ENCODE results near the gene ARHGAP15. TPM values are rescaled to one million over a fixed set of nuclear protein-coding genes. Genes with fewer than 3 reads are reported as not detected.

ARHGAP15 gene
- total and polyA plus RNA-seq, 4 experiments from 2014 or later = 218 to 524 (median 365) TPM

DNA sequence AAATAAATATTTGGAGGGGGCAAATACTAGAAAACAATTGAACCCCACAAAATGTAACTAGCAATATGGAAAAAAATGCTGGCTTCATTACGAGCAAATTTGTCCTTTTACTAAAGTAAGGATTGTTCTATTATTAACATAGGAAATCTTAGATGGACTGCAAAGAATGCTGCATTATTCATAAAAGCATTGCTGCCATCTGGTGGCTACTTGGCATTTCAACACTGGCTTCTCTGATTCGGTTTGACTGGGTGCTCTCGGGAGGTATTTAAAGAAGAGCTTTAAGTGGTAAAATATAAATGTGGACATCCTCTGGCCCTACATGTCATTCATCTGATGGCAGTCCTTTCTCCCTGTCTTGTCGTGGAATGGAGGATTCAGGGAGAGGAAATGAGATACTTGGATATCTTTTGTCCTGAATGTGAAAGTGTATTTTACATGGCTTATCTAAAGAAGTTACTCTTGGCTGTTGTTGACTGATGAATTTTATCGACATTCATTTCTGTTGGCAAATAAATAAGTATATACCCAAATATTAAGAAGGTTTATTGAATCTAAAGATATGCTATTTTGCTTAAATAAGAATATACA lies 130.2 kb downstream of the ARHGAP15 start:
- Histone ChIP-seq H3K36me3 (ENCODE audit: insufficient read depth, low read length) (no peaks in the 10 kb centered on the region), H3K27me3 (ENCODE audit: insufficient read depth, low read length) (no peaks in the 10 kb centered on the region), H3K27ac (ENCODE audit: low read depth, low read length) (peak overlapping the region; percentile 56), H3K4me1 (ENCODE audit: insufficient read depth, low read length) (peaks cover 98% of the 10 kb centered on the region), H3K9me3 (ENCODE audit: control insufficient read depth in 1 of 2, low read length in 2 of 2) (no peaks in the 10 kb centered on the region), H3K4me3 (ENCODE audit: low read length in 2 of 2) (peak overlapping the region; percentile 7 to 40)
- Mint-ChIP-seq H3K4me1 (peaks cover 59 to 78% (median 70%) of the 10 kb centered on the region in 4 donors), H3K4me3 (peak overlapping the region; percentile 74 to 87 (median 84)), H3K27me3 (no peaks in the 10 kb centered on the region), H3K9me3 (peaks cover 0 to 2% (median 0%) of the 10 kb centered on the region in 8 donors), H3K36me3 (peaks cover 16 to 29% of the 10 kb centered on the region in 2 donors), H3K27ac (peak overlapping the region; percentile 73 to 99 (median 86))
- intact Hi-C loops (cut with micrococcal nuclease) = loop anchor here (1.0 kb wide), 6 partner anchors 37 to 225 kb away; partner anchors contain the start of gene ARHGAP15
- ChIA-PET CTCF (ENCODE audit: partially characterized antibody) (interaction anchor here (0.6 to 7.9 kb wide), 42 partner anchors 9 to 225 kb away, joined by 3 to 227 read pairs (median 8); no protein-coding TSS in a partner anchor), POLR2A (ENCODE audit: partially characterized antibody) (interaction anchor here (0.5 to 7.2 kb wide), 23 partner anchors 9 to 222 kb away, joined by 3 to 96 read pairs (median 7); partner anchors contain the start of gene ARHGAP15)
- DNase-seq = peak; percentile 71 to 78 (median 74)

DNA sequence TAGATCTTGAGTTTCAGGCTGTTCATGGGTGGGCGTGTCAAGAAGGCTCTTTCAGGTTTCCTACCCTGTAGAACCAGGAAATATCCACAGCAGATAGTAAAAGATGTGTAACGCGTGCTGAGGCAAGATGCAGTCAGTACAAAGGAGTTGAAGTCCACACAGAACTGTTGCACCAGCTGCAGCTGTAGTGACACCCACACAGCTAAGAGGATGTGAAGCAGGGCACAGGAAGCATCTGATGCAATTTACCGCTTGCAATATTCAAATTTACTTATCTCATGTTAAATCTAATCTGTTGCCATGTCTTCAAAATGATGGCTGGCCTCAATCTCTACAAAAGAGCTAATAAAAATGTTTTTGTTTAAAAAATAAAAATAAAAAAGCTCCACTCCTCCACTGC lies 132.8 kb downstream of the ARHGAP15 start:
- DNase-seq = peak; percentile 52 to 82 (median 72)
- Mint-ChIP-seq H3K36me3 (peaks cover 25 to 36% of the 10 kb centered on the region in 2 donors), H3K4me3 (peak overlapping the region in 7 of 8 donors; percentile 66 to 82 (median 71)), H3K4me1 (peaks cover 48 to 74% (median 60%) of the 10 kb centered on the region in 4 donors), H3K27me3 (no peaks in the 10 kb centered on the region), H3K9me3 (peaks cover 0 to 5% (median 3%) of the 10 kb centered on the region in 8 donors), H3K27ac (peak overlapping the region; percentile 86 to 97 (median 93))
- ChIA-PET CTCF (ENCODE audit: partially characterized antibody) (interaction anchor here (0.7 to 7.9 kb wide), 20 partner anchors 10 to 230 kb away, joined by 3 to 227 read pairs (median 4); no protein-coding TSS in a partner anchor), POLR2A (ENCODE audit: partially characterized antibody) (interaction anchor here (0.6 to 7.2 kb wide), 15 partner anchors 10 to 151 kb away, joined by 3 to 96 read pairs (median 6); partner anchors contain the start of gene ARHGAP15)
- Histone ChIP-seq H3K27me3 (ENCODE audit: insufficient read depth, low read length) (no peaks in the 10 kb centered on the region), H3K4me1 (ENCODE audit: insufficient read depth, low read length) (peaks cover 81% of the 10 kb centered on the region), H3K27ac (ENCODE audit: low read depth, low read length) (peak overlapping the region; percentile 60), H3K9me3 (ENCODE audit: control insufficient read depth in 1 of 2, low read length in 2 of 2) (peaks cover 3% of the 10 kb centered on the region in 2 donors), H3K36me3 (ENCODE audit: insufficient read depth, low read length) (no peaks in the 10 kb centered on the region), H3K4me3 (ENCODE audit: low read length in 2 of 2) (peak overlapping the region in 1 of 2 donors; percentile 11)
- intact Hi-C loops (cut with micrococcal nuclease) = loop anchor here (2.0 kb wide), 1 partner anchor 15 kb away; no protein-coding TSS in a partner anchor

DNA sequence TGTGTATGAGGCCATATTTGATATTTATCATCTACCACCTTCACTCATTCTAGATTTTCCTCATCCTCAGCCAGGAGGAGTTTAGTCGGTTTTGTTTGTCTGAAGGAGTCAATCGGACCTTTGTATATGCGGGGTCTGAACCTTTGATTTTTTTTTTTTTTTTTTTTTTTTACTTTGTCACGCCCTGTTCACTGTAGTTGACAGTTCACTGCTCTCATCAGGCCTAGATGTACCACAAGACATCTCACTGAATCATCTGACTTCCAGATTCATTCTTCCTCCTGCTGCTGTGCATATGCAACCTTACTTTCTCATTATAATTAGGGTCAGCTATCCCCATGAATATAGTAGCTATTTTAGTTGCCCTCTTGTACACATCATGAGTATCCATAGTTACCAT lies 133.2 kb downstream of the ARHGAP15 start:
- H3K27ac ChIP-seq (ENCODE audit: low read depth, low read length) = peak overlapping the region; percentile 60
- H3K36me3 Mint-ChIP-seq = peaks cover 29 to 40% of the 10 kb centered on the region in 2 donors
- POLR2A ChIA-PET (ENCODE audit: partially characterized antibody) = interaction anchor here (0.6 to 7.2 kb wide), 12 partner anchors 11 to 151 kb away, joined by 3 to 96 read pairs (median 8); partner anchors contain the start of gene ARHGAP15

DNA sequence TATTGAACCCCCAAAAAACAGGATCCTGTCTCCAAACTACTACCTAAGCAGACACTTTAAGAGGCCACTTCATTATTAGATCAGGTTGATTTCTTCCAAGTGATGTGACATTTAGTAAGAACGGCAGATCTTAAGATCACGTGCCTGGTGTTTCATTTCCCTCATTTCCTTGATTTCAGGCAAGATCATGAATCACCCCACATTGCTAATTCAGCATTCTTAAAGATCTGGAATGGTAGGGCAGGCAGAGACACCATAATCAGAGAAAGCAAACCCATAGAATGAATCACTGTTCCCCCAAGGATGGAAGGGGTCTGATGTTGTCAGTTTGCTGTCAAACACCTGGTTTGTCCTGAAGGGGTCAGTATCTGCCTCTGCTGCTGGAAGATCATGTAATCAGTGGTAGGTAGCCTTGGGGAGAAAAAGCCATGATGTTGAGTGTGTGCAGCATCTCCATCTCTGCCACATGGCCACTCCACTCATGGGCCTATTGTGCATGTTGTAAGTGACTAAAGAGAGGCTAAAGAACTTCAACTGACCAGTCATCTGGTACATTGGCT lies 133.9 kb downstream of the ARHGAP15 start:
- intact Hi-C loops (cut with micrococcal nuclease) = loop anchor here (2.0 kb wide), 1 partner anchor 14 kb away; no protein-coding TSS in a partner anchor
- POLR2A ChIA-PET (ENCODE audit: partially characterized antibody) = interaction anchor here (1.1 to 7.2 kb wide), 5 partner anchors 11 to 134 kb away, joined by 3 to 96 read pairs (median 20); partner anchors contain the start of gene ARHGAP15
- Mint-ChIP-seq H3K27ac (peak overlapping the region; percentile 86 to 97 (median 91)), H3K4me3 (peak overlapping the region in 6 of 8 donors; percentile 38 to 75 (median 64)), H3K36me3 (peaks cover 30 to 44% of the 10 kb centered on the region in 2 donors), H3K27me3 (no peaks in the 10 kb centered on the region), H3K4me1 (peaks cover 41 to 70% (median 57%) of the 10 kb centered on the region in 4 donors), H3K9me3 (peaks cover 0 to 8% (median 6%) of the 10 kb centered on the region in 8 donors)
- CTCF ChIA-PET (ENCODE audit: partially characterized antibody) = interaction anchor here (0.7 to 7.9 kb wide), 11 partner anchors 11 to 1333 kb away, joined by 3 to 227 read pairs (median 9); no protein-coding TSS in a partner anchor
- peaks cover 5 to 6% of the 10 kb centered on the region in 2 donors for H3K9me3 ChIP-seq (ENCODE audit: control insufficient read depth in 1 of 2, low read length in 2 of 2)
- DNase-seq = no peak
- H3K4me1 ChIP-seq (ENCODE audit: insufficient read depth, low read length) = peaks cover 70% of the 10 kb centered on the region
- H3K36me3 ChIP-seq (ENCODE audit: insufficient read depth, low read length) = no peaks in the 10 kb centered on the region
- H3K27ac ChIP-seq (ENCODE audit: low read depth, low read length) = peak overlapping the region; percentile 60
- no peak overlapping the region for H3K4me3 ChIP-seq (ENCODE audit: low read length in 2 of 2)
- H3K27me3 ChIP-seq (ENCODE audit: insufficient read depth, low read length) = no peaks in the 10 kb centered on the region

More for the DNA sequence above, 133.2 kb downstream of the ARHGAP15 start:
- H3K36me3 ChIP-seq (ENCODE audit: insufficient read depth, low read length) = no peaks in the 10 kb centered on the region
- H3K4me1 ChIP-seq (ENCODE audit: insufficient read depth, low read length) = peaks cover 77% of the 10 kb centered on the region
- peak overlapping the region; percentile 8 to 75 (median 64) for H3K4me3 Mint-ChIP-seq
- no peak overlapping the region for H3K4me3 ChIP-seq (ENCODE audit: low read length in 2 of 2)
- peak overlapping the region; percentile 86 to 97 (median 91) for H3K27ac Mint-ChIP-seq
- DNase-seq = no peak
- peaks cover 45 to 74% (median 59%) of the 10 kb centered on the region in 4 donors for H3K4me1 Mint-ChIP-seq
- CTCF ChIA-PET (ENCODE audit: partially characterized antibody) = interaction anchor here (0.7 to 7.9 kb wide), 17 partner anchors 16 to 1333 kb away, joined by 3 to 227 read pairs (median 8); no protein-coding TSS in a partner anchor
- no peaks in the 10 kb centered on the region for H3K27me3 Mint-ChIP-seq
- H3K9me3 Mint-ChIP-seq = peaks cover 0 to 7% (median 6%) of the 10 kb centered on the region in 8 donors
- H3K9me3 ChIP-seq (ENCODE audit: control insufficient read depth in 1 of 2, low read length in 2 of 2) = peaks cover 5 to 6% of the 10 kb centered on the region in 2 donors
- no peaks in the 10 kb centered on the region for H3K27me3 ChIP-seq (ENCODE audit: insufficient read depth, low read length)
- intact Hi-C loops (cut with micrococcal nuclease) = loop anchor here (2.0 kb wide), 1 partner anchor 14 kb away; no protein-coding TSS in a partner anchor

DNA sequence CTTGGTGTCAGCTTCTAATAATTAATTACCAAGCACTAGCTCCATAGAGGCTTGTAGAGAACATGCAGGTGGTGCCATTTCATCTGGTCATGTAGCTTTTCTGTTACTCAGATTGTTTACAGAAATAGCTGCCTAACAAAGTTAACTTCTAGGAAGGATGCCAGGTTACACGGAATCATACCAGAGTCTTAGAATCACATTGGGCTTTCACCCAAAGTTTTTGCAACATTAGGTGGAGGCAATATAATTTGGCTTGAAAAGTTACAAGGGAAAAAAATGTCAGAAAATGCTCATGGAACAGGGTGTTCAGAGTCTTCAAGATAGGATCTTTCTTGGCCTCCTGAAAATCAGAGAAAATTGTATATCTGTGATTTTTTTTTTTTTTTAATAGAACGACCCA lies 135.6 kb downstream of the ARHGAP15 start:
- Histone ChIP-seq H3K4me3 (ENCODE audit: low read length in 2 of 2) (no peak overlapping the region), H3K27ac (ENCODE audit: low read depth, low read length) (no peak overlapping the region), H3K27me3 (ENCODE audit: insufficient read depth, low read length) (no peaks in the 10 kb centered on the region), H3K36me3 (ENCODE audit: insufficient read depth, low read length) (no peaks in the 10 kb centered on the region), H3K9me3 (ENCODE audit: control insufficient read depth in 1 of 2, low read length in 2 of 2) (peaks cover 5 to 6% of the 10 kb centered on the region in 2 donors), H3K4me1 (ENCODE audit: insufficient read depth, low read length) (peaks cover 54% of the 10 kb centered on the region)
- ChIA-PET CTCF (ENCODE audit: partially characterized antibody) (interaction anchor here (1.5 to 3.1 kb wide), 10 partner anchors 11 to 103 kb away, joined by 4 to 12 read pairs (median 8); no protein-coding TSS in a partner anchor), POLR2A (ENCODE audit: partially characterized antibody) (no interaction called here)
- intact Hi-C loops (cut with micrococcal nuclease) = no loop called here
- no peaks in the 10 kb centered on the region for H3K27me3 Mint-ChIP-seq
- peak overlapping the region in 3 of 7 donors; percentile 7 to 93 (median 72) for H3K27ac Mint-ChIP-seq
- DNase-seq = no peak
- peaks cover 28 to 62% (median 47%) of the 10 kb centered on the region in 4 donors for H3K4me1 Mint-ChIP-seq
- peak overlapping the region in 2 of 8 donors; percentile 9 to 15 for H3K4me3 Mint-ChIP-seq
- H3K9me3 Mint-ChIP-seq = peaks cover 0 to 8% (median 6%) of the 10 kb centered on the region in 8 donors
- peaks cover 32 to 50% of the 10 kb centered on the region in 2 donors for H3K36me3 Mint-ChIP-seq

DNA sequence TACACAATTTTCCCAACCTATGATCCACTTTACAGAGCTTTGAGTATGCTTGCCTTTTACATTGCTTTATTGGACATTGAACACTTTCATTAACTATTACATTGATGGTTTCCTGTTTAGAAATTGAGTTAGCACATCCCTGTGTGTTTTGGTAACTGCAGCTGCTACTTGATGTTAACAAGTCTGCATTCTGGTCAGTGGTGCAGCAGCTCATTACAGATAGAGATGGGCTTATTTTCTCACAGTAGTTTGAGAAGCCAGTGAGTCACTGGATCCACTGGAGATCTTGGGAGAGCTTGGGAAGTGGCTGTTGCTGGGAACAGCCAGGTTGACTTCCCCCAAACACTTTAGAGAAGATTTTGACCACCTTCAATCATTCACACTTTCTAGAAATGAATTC lies 150.5 kb downstream of the ARHGAP15 start:
- H3K36me3 Mint-ChIP-seq = peaks cover 22 to 42% of the 10 kb centered on the region in 2 donors
- H3K4me3 Mint-ChIP-seq = peak overlapping the region in 3 of 8 donors; percentile 7 to 44 (median 9)
- no peak for DNase-seq
- H3K4me3 ChIP-seq (ENCODE audit: low read length in 2 of 2) = no peak overlapping the region
- peak overlapping the region in 6 of 7 donors; percentile 24 to 84 (median 40) for H3K27ac Mint-ChIP-seq
- no peak overlapping the region for H3K27ac ChIP-seq (ENCODE audit: low read depth, low read length)
- intact Hi-C loops (cut with micrococcal nuclease) = no loop called here
- H3K9me3 Mint-ChIP-seq = no peaks in the 10 kb centered on the region
- H3K4me1 ChIP-seq (ENCODE audit: insufficient read depth, low read length) = peaks cover 56% of the 10 kb centered on the region
- H3K36me3 ChIP-seq (ENCODE audit: insufficient read depth, low read length) = no peaks in the 10 kb centered on the region
- H3K27me3 ChIP-seq (ENCODE audit: insufficient read depth, low read length) = no peaks in the 10 kb centered on the region
- H3K27me3 Mint-ChIP-seq = no peaks in the 10 kb centered on the region
- no peaks in the 10 kb centered on the region for H3K9me3 ChIP-seq (ENCODE audit: control insufficient read depth in 1 of 2, low read length in 2 of 2)
- POLR2A ChIA-PET (ENCODE audit: partially characterized antibody) = interaction anchor here (1.2 kb wide), 1 partner anchor 29 kb away, joined by 3 read pairs; no protein-coding TSS in a partner anchor
- CTCF ChIA-PET (ENCODE audit: partially characterized antibody) = interaction anchor here (0.9 to 4.0 kb wide), 10 partner anchors 9 to 171 kb away, joined by 3 to 20 read pairs (median 4); no protein-coding TSS in a partner anchor
- H3K4me1 Mint-ChIP-seq = peaks cover 60 to 95% (median 79%) of the 10 kb centered on the region in 4 donors

Measured in CD4-positive, alpha-beta memory T cell (primary cell).